HEK293 (cell line): Measurements from ENCODE around the gene DOCK4.

Experiments used
- CTCF ChIA-PET: fragments of 350-600 bp; formaldehyde crosslinking; extraction: SDS; loops from one replicate; lab custom pipeline; 2021; ENCODE audit warnings: antibody characterized with exemption; lab: Yijun Ruan, JAX
- POLR2A ChIA-PET: fragments of 300-600 bp; formaldehyde crosslinking; extraction: SDS; loops from one replicate; lab custom pipeline; 2020; ENCODE audit warnings: antibody characterized with exemption, inconsistent platforms; lab: Yijun Ruan, JAX
- H3K27ac ChIP-seq: fragments of 200-500 bp; sonication (Bioruptor generic); 2 replicates; pipeline ENCODE4 v1.5.1; 2014; ENCODE audit warnings: low read depth, low read length, control low read depth, inconsistent platforms; ENCODE audit errors: extremely low read depth
- H3K36me3 ChIP-seq, 2 experiments: fragments of 200-500 bp in 1 of 2; sonication (Bioruptor generic) in 1 of 2; 1 replicate in 1 of 2; 2 replicates in 1 of 2; pipeline ENCODE4 v1.5.1; 2014 to 2017; ENCODE audit warnings: inconsistent platforms in 2 of 2, low read length in 2 of 2; ENCODE audit not compliant: control insufficient read depth in 2 of 2, insufficient read depth in 1 of 2
- H3K4me1 ChIP-seq: fragments of 200-500 bp; sonication (Bioruptor generic); 2 replicates; pipeline ENCODE4 v1.5.1; 2014; ENCODE audit warnings: mild to moderate bottlenecking, low read length, inconsistent platforms; ENCODE audit not compliant: control insufficient read depth, insufficient read depth
- H3K4me3 ChIP-seq: 2 replicates; pipeline ENCODE4 v1.5.1; 2011; ENCODE audit warnings: low read depth, mild to moderate bottlenecking, control low read depth, low read length, moderate library complexity
- H3K9me3 ChIP-seq: fragments of 200-500 bp; sonication (Bioruptor generic); 2 replicates; pipeline ENCODE4 v1.5.1; 2014; ENCODE audit warnings: low read depth, low read length, inconsistent platforms; ENCODE audit not compliant: control insufficient read depth, insufficient read depth
- BCL11A ChIP-seq: fragments of 450-650 bp; formaldehyde crosslinking; IDR thresholded peaks from 2 replicates; pipeline ENCODE4 v1.5.1; 2016; ENCODE audit warnings: low read depth, missing biosample characterization, missing genetic modification characterization
- GLIS1 ChIP-seq: fragments of 450-650 bp; formaldehyde crosslinking; IDR thresholded peaks from 2 replicates; pipeline ENCODE4 v1.5.1; 2016; ENCODE audit warnings: missing biosample characterization, missing genetic modification characterization
- HOXD13 ChIP-seq: sonication (generic); formaldehyde crosslinking; IDR thresholded peaks from 2 replicates; pipeline ENCODE4 v1.8.0; 2022; ENCODE audit warnings: missing genetic modification reagents, borderline replicate concordance
- KLF1 ChIP-seq: fragments of 450-650 bp; formaldehyde crosslinking; IDR thresholded peaks from 2 replicates; pipeline ENCODE4 v1.5.1; 2016; ENCODE audit warnings: missing biosample characterization, missing genetic modification characterization
- SALL2 ChIP-seq: fragments of 450-650 bp; formaldehyde crosslinking; IDR thresholded peaks from 2 replicates; pipeline ENCODE4 v1.5.0; 2017; ENCODE audit warnings: missing biosample characterization, mild to moderate bottlenecking, missing genetic modification characterization, borderline replicate concordance
- SP7 ChIP-seq: fragments of 450-650 bp; formaldehyde crosslinking; IDR thresholded peaks from 2 replicates; pipeline ENCODE4 v1.5.1; 2016; ENCODE audit warnings: missing biosample characterization, missing genetic modification characterization
- TCF7L2 ChIP-seq: IDR thresholded peaks from 2 replicates; pipeline ENCODE4 v1.6.1; 2011; ENCODE audit warnings: low read depth, mild to moderate bottlenecking, inconsistent platforms, low read length, moderate library complexity, borderline replicate concordance
- TRIM28 ChIP-seq: IDR thresholded peaks from 2 replicates; pipeline ENCODE4 v1.6.1; 2011; ENCODE audit warnings: low read length, control low read depth, borderline replicate concordance
- YY1 ChIP-seq: fragments of 450-650 bp; formaldehyde crosslinking; IDR thresholded peaks from 2 replicates; pipeline ENCODE4 v1.5.1; 2018; ENCODE audit warnings: missing biosample characterization, missing genetic modification characterization
- ZBTB7A ChIP-seq: fragments of 450-650 bp; formaldehyde crosslinking; IDR thresholded peaks from 2 replicates; pipeline ENCODE4 v1.5.1; 2016; ENCODE audit warnings: low read depth, missing biosample characterization, missing genetic modification characterization
- ZBTB8A ChIP-seq: fragments of 450-650 bp; formaldehyde crosslinking; IDR thresholded peaks from 2 replicates; pipeline ENCODE4 v1.5.1; 2016; ENCODE audit warnings: missing biosample characterization, missing genetic modification characterization
- ZFHX2 ChIP-seq: fragments of 450-650 bp; formaldehyde crosslinking; conservative IDR thresholded peaks from 2 replicates; pipeline ENCODE4 v1.5.1; 2016; ENCODE audit warnings: missing biosample characterization, missing genetic modification characterization
- ZFP69B ChIP-seq: fragments of 450-650 bp; formaldehyde crosslinking; IDR thresholded peaks from 2 replicates; pipeline ENCODE4 v1.5.1; 2016; ENCODE audit warnings: missing biosample characterization, missing genetic modification characterization
- ZIC2 ChIP-seq: fragments of 450-650 bp; formaldehyde crosslinking; IDR thresholded peaks from 2 replicates; pipeline ENCODE4 v1.5.1; 2016; ENCODE audit warnings: missing biosample characterization, missing genetic modification characterization
- ZNF184 ChIP-seq: fragments of 450-650 bp; IDR thresholded peaks from 2 replicates; pipeline ENCODE4 v1.5.1; 2018; ENCODE audit warnings: missing biosample characterization, mild to moderate bottlenecking, missing genetic modification characterization
- ZNF221 ChIP-seq: fragments of 450-650 bp; formaldehyde crosslinking; IDR thresholded peaks from 2 replicates; pipeline ENCODE4 v1.5.1; 2017; ENCODE audit warnings: missing biosample characterization, missing genetic modification characterization, borderline replicate concordance
- ZNF223 ChIP-seq: fragments of 450-650 bp; formaldehyde crosslinking; IDR thresholded peaks from 2 replicates; pipeline ENCODE4 v1.5.1; 2016; ENCODE audit warnings: missing biosample characterization, missing genetic modification characterization
- ZNF266 ChIP-seq: fragments of 450-650 bp; formaldehyde crosslinking; IDR thresholded peaks from 2 replicates; pipeline ENCODE4 v1.5.1; 2016; ENCODE audit warnings: missing biosample characterization, missing genetic modification characterization, low read depth
- ZNF366 ChIP-seq: fragments of 450-650 bp; formaldehyde crosslinking; conservative IDR thresholded peaks from 2 replicates; pipeline ENCODE4 v1.5.1; 2016; ENCODE audit warnings: missing biosample characterization, missing genetic modification characterization
- ZNF473 ChIP-seq: fragments of 450-650 bp; formaldehyde crosslinking; IDR thresholded peaks from 2 replicates; pipeline ENCODE4 v1.5.1; 2017; ENCODE audit warnings: missing biosample characterization, missing genetic modification characterization
- ZNF610 ChIP-seq: fragments of 450-650 bp; formaldehyde crosslinking; IDR thresholded peaks from 2 replicates; pipeline ENCODE4 v1.5.1; 2016; ENCODE audit warnings: missing biosample characterization, missing genetic modification characterization, borderline replicate concordance
- ZNF654 ChIP-seq: fragments of 450-650 bp; formaldehyde crosslinking; IDR thresholded peaks from 2 replicates; pipeline ENCODE4 v1.5.1; 2016; ENCODE audit warnings: low read depth, missing biosample characterization, missing genetic modification characterization
- ZNF664 ChIP-seq: fragments of 450-650 bp; formaldehyde crosslinking; IDR thresholded peaks from 2 replicates; pipeline ENCODE4 v1.5.1; 2016; ENCODE audit warnings: missing biosample characterization, missing genetic modification characterization
- ZNF670 ChIP-seq: fragments of 450-650 bp; formaldehyde crosslinking; IDR thresholded peaks from 2 replicates; pipeline ENCODE4 v1.5.1; 2016; ENCODE audit warnings: missing biosample characterization, missing genetic modification characterization, low read depth
- ZNF777 ChIP-seq: fragments of 450-650 bp; formaldehyde crosslinking; IDR thresholded peaks from 2 replicates; pipeline ENCODE4 v1.5.1; 2017; ENCODE audit warnings: missing biosample characterization, missing genetic modification characterization, borderline replicate concordance
- ZNF830 ChIP-seq: fragments of 450-650 bp; IDR thresholded peaks from 2 replicates; pipeline ENCODE4 v1.5.0; 2018; ENCODE audit warnings: missing biosample characterization, missing genetic modification characterization, low read depth, mild to moderate bottlenecking, moderate library complexity
- TF ChIP-seq, protein P1 (sequence below): fragments of 450-650 bp; formaldehyde crosslinking; IDR thresholded peaks from 2 replicates; pipeline ENCODE4 v1.5.1; 2016; ENCODE audit warnings: missing biosample characterization, missing genetic modification characterization
- TF ChIP-seq, protein P2 (sequence below): fragments of 450-650 bp; formaldehyde crosslinking; IDR thresholded peaks from 2 replicates; pipeline ENCODE4 v1.5.1; 2017; ENCODE audit warnings: missing biosample characterization, missing genetic modification characterization
- TF ChIP-seq, protein P3 (sequence below): fragments of 450-650 bp; formaldehyde crosslinking; IDR thresholded peaks from 2 replicates; pipeline ENCODE4 v1.5.1; 2016; ENCODE audit warnings: missing biosample characterization, missing genetic modification characterization
- TF ChIP-seq, protein P4 (sequence below): IDR thresholded peaks from 2 replicates; pipeline ENCODE4 v1.6.1; 2011; ENCODE audit warnings: mild to moderate bottlenecking, low read depth, low read length, borderline replicate concordance
- TF ChIP-seq, protein P5 (sequence below): fragments of 450-650 bp; formaldehyde crosslinking; IDR thresholded peaks from 2 replicates; pipeline ENCODE4 v1.5.1; 2016; ENCODE audit warnings: missing biosample characterization, missing genetic modification characterization, low read depth
- TF ChIP-seq, protein P6 (sequence below): fragments of 450-650 bp; formaldehyde crosslinking; IDR thresholded peaks from 2 replicates; pipeline ENCODE4 v1.5.1; 2016; ENCODE audit warnings: missing biosample characterization, missing genetic modification characterization

Gene DOCK4

DNA sequence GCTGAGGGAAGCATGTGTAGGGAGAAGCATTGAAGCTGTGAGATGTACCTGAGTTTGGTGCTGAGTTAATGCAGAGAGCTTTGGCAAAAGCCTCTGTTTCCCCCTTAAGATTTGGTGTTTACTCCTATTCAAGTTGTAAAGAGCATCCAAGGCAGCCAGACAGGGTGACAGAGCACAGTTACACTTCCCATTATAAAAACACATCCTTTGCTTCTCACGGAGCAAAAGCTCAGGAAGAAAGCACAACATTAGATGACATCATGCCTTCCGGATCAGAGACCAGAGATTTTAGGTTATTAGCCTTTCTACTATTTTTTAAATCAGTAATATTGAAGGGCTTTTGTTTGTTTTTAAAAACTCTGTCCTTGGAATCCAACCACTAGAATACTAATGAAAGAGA, 182.9 kb downstream of the DOCK4 start (continued):
- no peak for TF ChIP-seq ZNF223
- TF ChIP-seq, protein P1, sequence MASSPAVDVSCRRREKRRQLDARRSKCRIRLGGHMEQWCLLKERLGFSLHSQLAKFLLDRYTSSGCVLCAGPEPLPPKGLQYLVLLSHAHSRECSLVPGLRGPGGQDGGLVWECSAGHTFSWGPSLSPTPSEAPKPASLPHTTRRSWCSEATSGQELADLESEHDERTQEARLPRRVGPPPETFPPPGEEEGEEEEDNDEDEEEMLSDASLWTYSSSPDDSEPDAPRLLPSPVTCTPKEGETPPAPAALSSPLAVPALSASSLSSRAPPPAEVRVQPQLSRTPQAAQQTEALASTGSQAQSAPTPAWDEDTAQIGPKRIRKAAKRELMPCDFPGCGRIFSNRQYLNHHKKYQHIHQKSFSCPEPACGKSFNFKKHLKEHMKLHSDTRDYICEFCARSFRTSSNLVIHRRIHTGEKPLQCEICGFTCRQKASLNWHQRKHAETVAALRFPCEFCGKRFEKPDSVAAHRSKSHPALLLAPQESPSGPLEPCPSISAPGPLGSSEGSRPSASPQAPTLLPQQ, result peak; percentile 87
- 0 out of 2 replicates have a peak, but pooled peaks have one; percentile 13 for TF ChIP-seq ZNF366
- no peak for TF ChIP-seq ZNF670 (tag by site-specific recombination)
- no peak for TF ChIP-seq ZNF473
- no peak for TF ChIP-seq ZNF654 (tag by site-specific recombination)
- TF ChIP-seq, protein P2, sequence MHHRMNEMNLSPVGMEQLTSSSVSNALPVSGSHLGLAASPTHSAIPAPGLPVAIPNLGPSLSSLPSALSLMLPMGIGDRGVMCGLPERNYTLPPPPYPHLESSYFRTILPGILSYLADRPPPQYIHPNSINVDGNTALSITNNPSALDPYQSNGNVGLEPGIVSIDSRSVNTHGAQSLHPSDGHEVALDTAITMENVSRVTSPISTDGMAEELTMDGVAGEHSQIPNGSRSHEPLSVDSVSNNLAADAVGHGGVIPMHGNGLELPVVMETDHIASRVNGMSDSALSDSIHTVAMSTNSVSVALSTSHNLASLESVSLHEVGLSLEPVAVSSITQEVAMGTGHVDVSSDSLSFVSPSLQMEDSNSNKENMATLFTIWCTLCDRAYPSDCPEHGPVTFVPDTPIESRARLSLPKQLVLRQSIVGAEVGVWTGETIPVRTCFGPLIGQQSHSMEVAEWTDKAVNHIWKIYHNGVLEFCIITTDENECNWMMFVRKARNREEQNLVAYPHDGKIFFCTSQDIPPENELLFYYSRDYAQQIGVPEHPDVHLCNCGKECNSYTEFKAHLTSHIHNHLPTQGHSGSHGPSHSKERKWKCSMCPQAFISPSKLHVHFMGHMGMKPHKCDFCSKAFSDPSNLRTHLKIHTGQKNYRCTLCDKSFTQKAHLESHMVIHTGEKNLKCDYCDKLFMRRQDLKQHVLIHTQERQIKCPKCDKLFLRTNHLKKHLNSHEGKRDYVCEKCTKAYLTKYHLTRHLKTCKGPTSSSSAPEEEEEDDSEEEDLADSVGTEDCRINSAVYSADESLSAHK (tag by site-specific recombination), result no peak
- no peak for TF ChIP-seq ZBTB7A (tag by site-specific recombination)
- TF ChIP-seq ZNF664 (tag by site-specific recombination), result no peak
- TF ChIP-seq, protein P3, sequence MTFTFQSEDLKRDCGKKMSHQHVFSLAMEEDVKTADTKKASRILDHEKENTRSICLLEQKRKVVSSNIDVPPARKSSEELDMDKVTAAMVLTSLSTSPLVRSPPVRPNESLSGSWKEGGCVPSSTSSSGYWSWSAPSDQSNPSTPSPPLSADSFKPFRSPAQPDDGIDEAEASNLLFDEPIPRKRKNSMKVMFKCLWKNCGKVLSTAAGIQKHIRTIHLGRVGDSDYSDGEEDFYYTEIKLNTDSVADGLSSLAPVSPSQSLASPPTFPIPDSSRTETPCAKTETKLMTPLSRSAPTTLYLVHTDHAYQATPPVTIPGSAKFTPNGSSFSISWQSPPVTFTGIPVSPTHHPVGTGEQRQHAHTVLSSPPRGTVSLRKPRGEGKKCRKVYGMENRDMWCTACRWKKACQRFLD (tag by site-specific recombination), result no peak
- no peak for TF ChIP-seq ZNF830
- TF ChIP-seq, protein P4, sequence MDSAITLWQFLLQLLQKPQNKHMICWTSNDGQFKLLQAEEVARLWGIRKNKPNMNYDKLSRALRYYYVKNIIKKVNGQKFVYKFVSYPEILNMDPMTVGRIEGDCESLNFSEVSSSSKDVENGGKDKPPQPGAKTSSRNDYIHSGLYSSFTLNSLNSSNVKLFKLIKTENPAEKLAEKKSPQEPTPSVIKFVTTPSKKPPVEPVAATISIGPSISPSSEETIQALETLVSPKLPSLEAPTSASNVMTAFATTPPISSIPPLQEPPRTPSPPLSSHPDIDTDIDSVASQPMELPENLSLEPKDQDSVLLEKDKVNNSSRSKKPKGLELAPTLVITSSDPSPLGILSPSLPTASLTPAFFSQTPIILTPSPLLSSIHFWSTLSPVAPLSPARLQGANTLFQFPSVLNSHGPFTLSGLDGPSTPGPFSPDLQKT, result no peak
- TF ChIP-seq ZNF777, result no peak
- no peak for TF ChIP-seq ZNF266 (tag by site-specific recombination)
- TF ChIP-seq ZNF221, result no peak
- TF ChIP-seq, protein P5, sequence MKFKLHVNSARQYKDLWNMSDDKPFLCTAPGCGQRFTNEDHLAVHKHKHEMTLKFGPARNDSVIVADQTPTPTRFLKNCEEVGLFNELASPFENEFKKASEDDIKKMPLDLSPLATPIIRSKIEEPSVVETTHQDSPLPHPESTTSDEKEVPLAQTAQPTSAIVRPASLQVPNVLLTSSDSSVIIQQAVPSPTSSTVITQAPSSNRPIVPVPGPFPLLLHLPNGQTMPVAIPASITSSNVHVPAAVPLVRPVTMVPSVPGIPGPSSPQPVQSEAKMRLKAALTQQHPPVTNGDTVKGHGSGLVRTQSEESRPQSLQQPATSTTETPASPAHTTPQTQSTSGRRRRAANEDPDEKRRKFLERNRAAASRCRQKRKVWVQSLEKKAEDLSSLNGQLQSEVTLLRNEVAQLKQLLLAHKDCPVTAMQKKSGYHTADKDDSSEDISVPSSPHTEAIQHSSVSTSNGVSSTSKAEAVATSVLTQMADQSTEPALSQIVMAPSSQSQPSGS (tag by site-specific recombination), result peak; percentile 69; the same call in 1 of the 2 replicates
- TF ChIP-seq ZNF610, result no peak
- 0 out of 2 replicates have a peak, but pooled peaks have one; percentile 35 for TF ChIP-seq ZNF184
- no peak for TF ChIP-seq TCF7L2
- peak; percentile 60; the same call in 1 of the 2 replicates for TF ChIP-seq ZFP69B

DNA sequence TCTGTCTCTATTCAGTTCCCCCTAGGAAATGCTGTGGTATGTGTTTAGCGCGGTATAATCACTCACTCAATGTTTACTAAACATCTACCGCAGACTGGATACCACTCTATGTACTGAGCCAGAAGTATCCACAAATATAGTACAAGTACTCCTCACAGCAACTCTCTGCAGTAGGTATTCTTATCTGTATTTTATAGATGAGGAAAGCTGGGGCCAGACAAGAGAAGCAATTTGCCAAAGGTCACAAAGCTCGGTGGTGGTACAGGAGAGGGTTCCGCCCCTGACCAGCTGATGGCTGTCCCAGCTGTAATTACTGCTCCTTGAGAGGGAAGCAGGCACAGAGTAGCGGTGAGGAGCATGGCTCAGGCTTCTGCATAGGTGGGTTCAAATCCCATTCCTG, 184.1 kb downstream of the DOCK4 start:
- Histone ChIP-seq H3K9me3 (no peaks in the 10 kb centered on the region), H3K27ac (no peak overlapping the region), H3K4me3 (no peak overlapping the region), H3K4me1 (no peaks in the 10 kb centered on the region), H3K36me3 (no peaks in the 10 kb centered on the region)
- ChIA-PET CTCF (no interaction called here), POLR2A (no interaction called here)
- TF ChIP-seq ZIC2 (tag by site-specific recombination), result peak; percentile 55
- no peak for TF ChIP-seq HOXD13 (CRISPR knock-in tag)
- no peak for TF ChIP-seq SALL2 (tag by site-specific recombination)
- TF ChIP-seq BCL11A, result no peak
- no peak for TF ChIP-seq ZBTB8A (tag by site-specific recombination)
- TF ChIP-seq KLF1 (tag by site-specific recombination), result peak; percentile 52
- TF ChIP-seq GLIS1 (tag by site-specific recombination), result 0 out of 2 replicates have a peak, but pooled peaks have one; percentile 28
- TF ChIP-seq SP7 (tag by site-specific recombination), result peak; percentile 90
- TF ChIP-seq ZFHX2 (tag by site-specific recombination), result no peak
- TF ChIP-seq YY1 (tag by site-specific recombination), result no peak
- TF ChIP-seq, protein P6, sequence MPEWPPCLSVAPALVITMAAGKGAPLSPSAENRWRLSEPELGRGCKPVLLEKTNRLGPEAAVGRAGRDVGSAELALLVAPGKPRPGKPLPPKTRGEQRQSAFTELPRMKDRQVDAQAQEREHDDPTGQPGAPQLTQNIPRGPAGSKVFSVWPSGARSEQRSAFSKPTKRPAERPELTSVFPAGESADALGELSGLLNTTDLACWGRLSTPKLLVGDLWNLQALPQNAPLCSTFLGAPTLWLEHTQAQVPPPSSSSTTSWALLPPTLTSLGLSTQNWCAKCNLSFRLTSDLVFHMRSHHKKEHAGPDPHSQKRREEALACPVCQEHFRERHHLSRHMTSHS (tag by site-specific recombination), result no peak
- TF ChIP-seq TRIM28, result peak; percentile 45; the same call in 1 of the 2 replicates
